Vagina (tissue), 2 donors: Measurements from ENCODE around the gene PSMB10. TPM values are rescaled to one million over a fixed set of nuclear protein-coding genes. Genes with fewer than 3 reads are reported as not detected.

ENCODE experiments used
- DNase-seq, 2 donors: peaks; one replicate each; pipeline ENCODE4 v3.0.0-alpha.2; 2017; ENCODE audit errors: extremely low spot score in 2 of 2
- H3K27ac ChIP-seq: fragments of 200-600 bp; sonication (generic); one replicate; pipeline ENCODE4 v1.5.1; 2019
- H3K27me3 ChIP-seq: fragments of 200-600 bp; sonication (generic); one replicate; pipeline ENCODE4 v1.5.1; 2019
- H3K36me3 ChIP-seq, 2 donors: fragments of 200-600 bp; sonication (generic); one replicate each; pipeline ENCODE4 v1.5.1; 2017 to 2019
- H3K4me1 ChIP-seq: fragments of 200-600 bp; sonication (generic); one replicate; pipeline ENCODE4 v1.5.1; 2019
- H3K4me3 ChIP-seq, 2 donors: fragments of 200-600 bp; sonication (generic); 1 replicate in 1 of 2; 2 replicates in 1 of 2; pipeline ENCODE4 v1.5.1; 2016 to 2019
- H3K9me3 ChIP-seq: fragments of 200-600 bp; sonication (generic); one replicate; pipeline ENCODE4 v1.5.1; 2019
- POLR2A ChIP-seq, 2 donors: fragments of 450-650 bp; IDR thresholded peaks; one replicate each; pipeline ENCODE4 v1.6.1; 2017; ENCODE audit warnings: antibody characterized with exemption in 2 of 2, mild to moderate bottlenecking in 2 of 2, moderate library complexity in 2 of 2
- POLR2AphosphoS5 ChIP-seq, 2 donors: sonication (generic); formaldehyde crosslinking; IDR thresholded peaks; one replicate each; pipeline ENCODE4 v1.9.0; 2017; ENCODE audit warnings: antibody characterized with exemption in 2 of 2, mild to moderate bottlenecking in 2 of 2, low read depth in 1 of 2; ENCODE audit not compliant: insufficient read depth in 1 of 2
- intact Hi-C: fragments of 100-400 bp; cut with DNase I; formaldehyde crosslinking; loops from one replicate; pipeline ENCODE4 v1.15.1; 2023
- total RNA-seq: library from RNA; depleted of rRNA; stranded (reverse); fragments of >200 nt; gene quantifications from one replicate; pipeline ENCODE4 v1.2.3, GENCODE V29; 2016
- TF ChIP-seq, protein P1 (sequence below), 3 experiments: fragments of 450-650 bp in 2 of 3; fragments of 200-600 bp in 1 of 3; sonication (generic) in 1 of 3; IDR thresholded peaks; one replicate each; pipeline ENCODE4 v1.5.1; 2017 to 2019; ENCODE audit warnings: antibody characterized with exemption in 3 of 3, mild to moderate bottlenecking in 2 of 3, moderate library complexity in 2 of 3

Gene PSMB10
- total RNA-seq, 1 donor from 2014 or later, result 45.2 TPM

DNA sequence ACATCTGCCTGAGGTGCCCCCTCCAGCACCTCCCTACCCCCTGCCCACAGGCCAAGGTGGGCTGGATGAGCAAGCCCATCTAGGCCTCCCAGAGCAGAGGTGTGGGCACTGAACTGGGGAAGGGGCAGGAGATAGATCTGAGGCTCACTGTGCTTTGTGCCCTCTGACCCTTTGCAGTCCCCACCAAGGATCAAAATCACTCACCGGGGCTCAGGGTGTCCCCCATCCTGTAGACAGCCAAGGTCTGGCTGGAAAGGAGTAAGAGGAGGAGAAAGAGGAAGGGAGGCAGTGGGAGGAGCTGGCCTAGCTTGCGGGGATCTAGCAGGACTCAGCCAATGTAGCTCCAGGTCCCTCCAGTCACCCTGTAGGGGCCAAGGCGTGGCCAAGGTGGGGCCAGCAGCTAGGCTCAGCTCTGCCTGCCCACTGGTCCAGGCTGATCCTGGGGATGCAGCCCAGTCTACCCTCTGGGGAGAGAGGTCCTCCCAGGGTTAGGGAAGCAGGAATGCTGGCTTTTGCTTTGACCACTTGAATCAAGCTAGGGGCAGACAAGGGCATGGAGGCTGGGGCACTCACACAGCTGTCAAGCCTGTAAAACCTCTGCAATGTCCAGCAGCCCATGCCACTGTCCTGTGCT lies 30.0 kb upstream of the PSMB10 start:
- no peak for DNase-seq
- Histone ChIP-seq H3K4me3 (peak overlapping the region; percentile 81 to 91), H3K4me1 (peaks cover 73% of the 10 kb centered on the region), H3K27ac (peak overlapping the region; percentile 89), H3K27me3 (no peaks in the 10 kb centered on the region), H3K9me3 (no peaks in the 10 kb centered on the region), H3K36me3 (peaks cover 0 to 12% of the 10 kb centered on the region in 2 donors)
- intact Hi-C loops, result no loop called here
- TF ChIP-seq POLR2AphosphoS5 (IDR thresholded peaks at IDR 0.05; ENCODE audit: insufficient read depth in 1 of 2, low read depth in 1 of 2) (peak in 1 of 2 donors; percentile 38), POLR2A (IDR thresholded peaks at IDR 0.05) (no peak)
- TF ChIP-seq, protein P1, sequence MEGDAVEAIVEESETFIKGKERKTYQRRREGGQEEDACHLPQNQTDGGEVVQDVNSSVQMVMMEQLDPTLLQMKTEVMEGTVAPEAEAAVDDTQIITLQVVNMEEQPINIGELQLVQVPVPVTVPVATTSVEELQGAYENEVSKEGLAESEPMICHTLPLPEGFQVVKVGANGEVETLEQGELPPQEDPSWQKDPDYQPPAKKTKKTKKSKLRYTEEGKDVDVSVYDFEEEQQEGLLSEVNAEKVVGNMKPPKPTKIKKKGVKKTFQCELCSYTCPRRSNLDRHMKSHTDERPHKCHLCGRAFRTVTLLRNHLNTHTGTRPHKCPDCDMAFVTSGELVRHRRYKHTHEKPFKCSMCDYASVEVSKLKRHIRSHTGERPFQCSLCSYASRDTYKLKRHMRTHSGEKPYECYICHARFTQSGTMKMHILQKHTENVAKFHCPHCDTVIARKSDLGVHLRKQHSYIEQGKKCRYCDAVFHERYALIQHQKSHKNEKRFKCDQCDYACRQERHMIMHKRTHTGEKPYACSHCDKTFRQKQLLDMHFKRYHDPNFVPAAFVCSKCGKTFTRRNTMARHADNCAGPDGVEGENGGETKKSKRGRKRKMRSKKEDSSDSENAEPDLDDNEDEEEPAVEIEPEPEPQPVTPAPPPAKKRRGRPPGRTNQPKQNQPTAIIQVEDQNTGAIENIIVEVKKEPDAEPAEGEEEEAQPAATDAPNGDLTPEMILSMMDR (IDR thresholded peaks at IDR 0.05), result no peak

DNA sequence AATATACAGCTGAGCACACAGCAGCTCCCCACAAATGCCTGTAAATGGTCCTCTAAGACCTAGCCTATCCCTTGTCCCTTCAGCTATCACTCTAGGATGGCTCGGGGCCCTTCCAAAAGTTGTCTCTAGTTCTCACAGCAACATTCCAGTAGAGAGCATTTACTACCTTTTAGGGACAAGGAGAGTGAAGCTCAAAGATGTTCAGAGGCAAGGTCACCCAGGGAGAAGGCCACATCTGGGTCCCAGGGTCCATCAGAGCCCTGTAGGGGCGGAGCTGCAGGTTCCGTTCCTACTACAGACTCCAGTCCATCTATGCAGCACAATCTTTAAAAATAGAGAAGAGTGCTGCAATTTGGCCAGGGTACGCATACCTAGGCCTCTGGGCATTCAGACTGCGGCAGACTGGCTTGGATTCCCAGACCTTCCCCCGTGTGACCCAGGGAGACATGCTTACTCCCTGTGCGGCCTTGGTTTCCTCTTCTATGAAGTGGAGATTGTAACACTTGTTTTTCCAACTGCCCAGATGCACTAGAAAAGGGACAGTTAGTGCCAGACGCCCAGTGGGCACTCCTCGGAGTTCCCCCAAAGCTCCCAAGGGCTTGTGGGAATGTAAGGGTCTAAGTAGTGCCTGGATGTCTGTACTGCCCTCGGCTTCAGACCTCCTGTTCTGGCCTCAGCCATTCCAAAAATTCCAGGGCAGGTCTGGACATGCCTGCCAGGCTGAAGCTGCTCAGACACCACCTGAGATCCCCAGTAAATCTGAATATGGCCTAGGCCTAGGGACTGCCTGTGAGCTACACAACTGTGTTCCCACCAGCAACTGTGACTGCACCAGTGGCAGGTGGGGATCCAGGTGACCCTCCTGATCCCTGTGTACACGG lies 29.3 kb upstream of the PSMB10 start:
- intact Hi-C loops, result no loop called here
- H3K27ac ChIP-seq, result peak overlapping the region; percentile 89
- DNase-seq, result no peak
- TF ChIP-seq, protein P1 (IDR thresholded peaks at IDR 0.05), result no peak
- TF ChIP-seq POLR2AphosphoS5 (IDR thresholded peaks at IDR 0.05; ENCODE audit: insufficient read depth in 1 of 2, low read depth in 1 of 2) (no peak), POLR2A (IDR thresholded peaks at IDR 0.05) (no peak)
- no peaks in the 10 kb centered on the region for H3K9me3 ChIP-seq
- H3K4me1 ChIP-seq, result peaks cover 80% of the 10 kb centered on the region
- H3K4me3 ChIP-seq, result peak overlapping the region; percentile 81 to 91
- H3K27me3 ChIP-seq, result no peaks in the 10 kb centered on the region
- H3K36me3 ChIP-seq, result peaks cover 0 to 20% of the 10 kb centered on the region in 2 donors

GRCh38 chr16:67964477-67965131 lies 28.0 kb upstream of the PSMB10 start:
- Histone ChIP-seq H3K36me3 (peaks cover 0 to 28% of the 10 kb centered on the region in 2 donors), H3K27me3 (no peaks in the 10 kb centered on the region), H3K4me1 (peaks cover 93% of the 10 kb centered on the region), H3K27ac (no peak overlapping the region), H3K9me3 (no peaks in the 10 kb centered on the region), H3K4me3 (no peak overlapping the region)
- TF ChIP-seq POLR2A (IDR thresholded peaks at IDR 0.05) (no peak), POLR2AphosphoS5 (IDR thresholded peaks at IDR 0.05; ENCODE audit: insufficient read depth in 1 of 2, low read depth in 1 of 2) (no peak)
- TF ChIP-seq, protein P1 (IDR thresholded peaks at IDR 0.05), result no peak
- intact Hi-C loops, result no loop called here
- DNase-seq, result no peak

DNA sequence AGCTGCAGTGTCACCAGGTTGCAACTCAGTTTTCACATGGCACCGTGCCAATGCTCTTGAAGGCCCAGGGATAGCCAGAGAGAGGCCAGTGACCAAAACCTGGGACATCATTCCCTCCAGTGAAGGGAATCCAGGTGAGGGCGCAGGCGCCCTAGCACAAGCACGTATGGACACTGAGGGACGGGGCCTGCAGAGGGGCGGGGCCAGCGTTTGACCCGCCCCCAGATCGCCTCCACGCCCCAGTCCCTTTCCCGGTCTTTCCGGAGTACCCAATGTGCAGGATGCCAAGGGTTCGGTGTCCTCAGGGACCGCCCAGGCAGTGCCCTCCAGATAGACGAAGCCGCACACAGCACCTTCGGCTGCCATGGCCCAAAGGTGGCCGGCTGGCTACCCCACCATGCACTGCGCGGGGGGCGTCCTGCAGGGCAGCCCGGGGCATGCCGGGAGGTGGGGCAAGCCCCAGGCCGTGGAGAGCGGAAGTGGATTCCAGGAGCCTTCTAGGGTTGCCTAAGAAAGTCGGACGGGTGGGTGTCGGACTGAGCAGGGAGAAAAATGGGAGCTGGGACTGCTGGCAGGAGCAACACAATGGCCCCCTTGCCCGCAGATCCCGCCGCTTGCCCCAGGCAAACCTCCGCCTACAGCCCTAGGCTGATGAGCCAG lies 27.1 kb upstream of the PSMB10 start:
- DNase-seq, result no peak
- H3K4me3 ChIP-seq, result peak overlapping the region in 1 of 2 donors; percentile 15
- intact Hi-C loops, result no loop called here
- peaks cover 0 to 29% of the 10 kb centered on the region in 2 donors for H3K36me3 ChIP-seq
- H3K4me1 ChIP-seq, result peaks cover 90% of the 10 kb centered on the region
- H3K9me3 ChIP-seq, result no peaks in the 10 kb centered on the region
- H3K27me3 ChIP-seq, result no peaks in the 10 kb centered on the region
- no peak for TF ChIP-seq POLR2A (IDR thresholded peaks at IDR 0.05)
- H3K27ac ChIP-seq, result peak overlapping the region; percentile 24

- no peaks in the 10 kb centered on the region for H3K9me3 ChIP-seq
- peaks cover 0 to 29% of the 10 kb centered on the region in 2 donors for H3K36me3 ChIP-seq
- H3K27me3 ChIP-seq, result no peaks in the 10 kb centered on the region
- DNase-seq, result no peak
- TF ChIP-seq POLR2AphosphoS5 (IDR thresholded peaks at IDR 0.05; ENCODE audit: insufficient read depth in 1 of 2, low read depth in 1 of 2), result no peak
- peak overlapping the region; percentile 24 for H3K27ac ChIP-seq
- no peak overlapping the region for H3K4me3 ChIP-seq
- intact Hi-C loops, result no loop called here
- H3K4me1 ChIP-seq, result peaks cover 89% of the 10 kb centered on the region
These were observed 26.6 kb upstream of the PSMB10 start for GRCh38 chr16:67963292-67963661.
